Prostate gland (tissue), 2 donors: ENCODE results near the gene DACH1. TPM values are rescaled to one million over a fixed set of nuclear protein-coding genes. Genes with fewer than 3 reads are reported as not detected.

Experiments used
- DNase-seq: peaks from one replicate; pipeline ENCODE4 v3.0.0-alpha.2; 2019; ENCODE audit warnings: low spot score
- H3K27ac ChIP-seq, 2 donors: fragments of 200-600 bp; sonication (generic); 2 replicates each; pipeline ENCODE4 v1.5.1; 2017 to 2019
- H3K27me3 ChIP-seq: fragments of 200-600 bp; sonication (generic); replicated peaks from 2 replicates; pipeline ENCODE4 v1.5.1; 2019; ENCODE audit not compliant: insufficient read depth
- H3K36me3 ChIP-seq, 2 donors: fragments of 200-600 bp; sonication (generic); 1 replicate in 1 of 2; 2 replicates in 1 of 2; pipeline versions ENCODE4 v1.5.1 to v1.8.1; 2017 to 2019
- H3K4me1 ChIP-seq: fragments of 200-600 bp; sonication (generic); replicated peaks from 2 replicates; pipeline ENCODE4 v1.5.1; 2019
- H3K4me3 ChIP-seq, 2 donors: fragments of 200-600 bp; sonication (generic); 2 replicates each; pipeline ENCODE4 v1.5.1; 2017 to 2019
- H3K9me3 ChIP-seq: fragments of 200-600 bp; sonication (generic); 2 replicates; pipeline ENCODE4 v1.5.1; 2017
- POLR2A ChIP-seq: fragments of 450-650 bp; IDR thresholded peaks from one replicate; pipeline ENCODE4 v1.6.1; 2016; ENCODE audit warnings: antibody characterized with exemption, mild to moderate bottlenecking
- POLR2AphosphoS5 ChIP-seq: sonication (generic); formaldehyde crosslinking; IDR thresholded peaks from one replicate; pipeline ENCODE4 v1.6.1; 2017; ENCODE audit warnings: antibody characterized with exemption
- WGBS: methylation state at CpG from one replicate; pipeline ENCODE4 v1.1.5; 2018; 5-methylcytosine and 5-hydroxymethylcytosine counted together
- intact Hi-C: fragments of 100-400 bp; cut with DNase I; formaldehyde crosslinking; loops from one replicate; pipeline ENCODE4 v1.14.2; 2022
- total RNA-seq, 2 donors: library from RNA; depleted of rRNA; stranded (reverse); fragments of >200 nt; gene quantifications; one replicate each; pipeline ENCODE4 v1.1.0, GENCODE V29; 2016
- TF ChIP-seq, protein P1 (sequence below), 4 experiments: fragments of 200-600 bp in 2 of 4; fragments of 450-650 bp in 2 of 4; sonication (generic) in 2 of 4; IDR thresholded peaks; 1 replicate in 3 of 4; 2 replicates in 1 of 4; pipeline ENCODE4 v1.5.1; 2016 to 2019; ENCODE audit warnings: antibody characterized with exemption in 4 of 4, mild to moderate bottlenecking in 2 of 4, moderate library complexity in 2 of 4

Gene DACH1
- total RNA-seq, 2 donors from 2014 or later: 14.6 to 18.0 TPM

- Histone ChIP-seq H3K27me3 (no peaks in the 10 kb centered on the region), H3K9me3 (no peaks in the 10 kb centered on the region), H3K27ac (no peak overlapping the region), H3K4me1 (no peaks in the 10 kb centered on the region), H3K4me3 (no peak overlapping the region), H3K36me3 (no peaks in the 10 kb centered on the region)
- WGBS: 62% methylated on average over 4 of the region's 4 CpGs
- no peak for DNase-seq
- intact Hi-C loops: no loop called here
- TF ChIP-seq, protein P1, sequence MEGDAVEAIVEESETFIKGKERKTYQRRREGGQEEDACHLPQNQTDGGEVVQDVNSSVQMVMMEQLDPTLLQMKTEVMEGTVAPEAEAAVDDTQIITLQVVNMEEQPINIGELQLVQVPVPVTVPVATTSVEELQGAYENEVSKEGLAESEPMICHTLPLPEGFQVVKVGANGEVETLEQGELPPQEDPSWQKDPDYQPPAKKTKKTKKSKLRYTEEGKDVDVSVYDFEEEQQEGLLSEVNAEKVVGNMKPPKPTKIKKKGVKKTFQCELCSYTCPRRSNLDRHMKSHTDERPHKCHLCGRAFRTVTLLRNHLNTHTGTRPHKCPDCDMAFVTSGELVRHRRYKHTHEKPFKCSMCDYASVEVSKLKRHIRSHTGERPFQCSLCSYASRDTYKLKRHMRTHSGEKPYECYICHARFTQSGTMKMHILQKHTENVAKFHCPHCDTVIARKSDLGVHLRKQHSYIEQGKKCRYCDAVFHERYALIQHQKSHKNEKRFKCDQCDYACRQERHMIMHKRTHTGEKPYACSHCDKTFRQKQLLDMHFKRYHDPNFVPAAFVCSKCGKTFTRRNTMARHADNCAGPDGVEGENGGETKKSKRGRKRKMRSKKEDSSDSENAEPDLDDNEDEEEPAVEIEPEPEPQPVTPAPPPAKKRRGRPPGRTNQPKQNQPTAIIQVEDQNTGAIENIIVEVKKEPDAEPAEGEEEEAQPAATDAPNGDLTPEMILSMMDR (IDR thresholded peaks at IDR 0.05): no peak
- TF ChIP-seq POLR2A (no peak), POLR2AphosphoS5 (no peak)
These were observed 67.7 kb downstream of the DACH1 start for GRCh38 chr13:71799324-71799723.

DNA sequence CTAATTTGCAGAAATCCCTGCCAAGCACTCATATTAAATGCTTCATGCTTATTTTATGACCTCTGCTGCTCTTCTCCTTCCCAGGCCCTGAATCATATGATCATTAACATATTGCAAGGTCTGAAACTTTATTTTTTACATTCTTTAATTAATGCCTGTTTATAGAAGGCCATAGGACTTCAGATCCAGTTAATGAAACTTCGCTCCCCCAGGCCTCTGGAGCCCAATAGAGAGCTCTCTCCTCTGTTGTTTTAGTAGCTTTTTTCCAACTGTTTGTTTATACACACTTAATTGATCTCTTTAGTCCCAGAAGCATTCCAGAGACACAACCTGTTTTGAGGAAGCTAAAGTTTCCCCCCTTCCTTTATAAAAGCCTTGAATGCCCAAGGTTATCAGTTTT, 68.3 kb downstream of the DACH1 start:
- DNase-seq: no peak
- Histone ChIP-seq H3K9me3 (no peaks in the 10 kb centered on the region), H3K4me1 (no peaks in the 10 kb centered on the region), H3K4me3 (no peak overlapping the region), H3K27ac (no peak overlapping the region), H3K36me3 (no peaks in the 10 kb centered on the region), H3K27me3 (no peaks in the 10 kb centered on the region)
- TF ChIP-seq, protein P1 (IDR thresholded peaks at IDR 0.05): no peak
- TF ChIP-seq POLR2AphosphoS5 (no peak), POLR2A (no peak)
- WGBS: 97% methylated on average over 1 of the region's 1 CpG
- intact Hi-C loops: no loop called here

GRCh38 chr13:71797517-71797916, 69.5 kb downstream of the DACH1 start:
- TF ChIP-seq POLR2A (no peak), POLR2AphosphoS5 (no peak)
- TF ChIP-seq, protein P1 (IDR thresholded peaks at IDR 0.05): no peak
- no peak overlapping the region for H3K27ac ChIP-seq
- H3K4me1 ChIP-seq: no peaks in the 10 kb centered on the region
- no peaks in the 10 kb centered on the region for H3K9me3 ChIP-seq
- no peaks in the 10 kb centered on the region for H3K27me3 ChIP-seq
- no peaks in the 10 kb centered on the region for H3K36me3 ChIP-seq
- no peak for DNase-seq
- no peak overlapping the region for H3K4me3 ChIP-seq
- WGBS: 17% methylated on average over 5 of the region's 5 CpGs
- intact Hi-C loops: no loop called here

DNA sequence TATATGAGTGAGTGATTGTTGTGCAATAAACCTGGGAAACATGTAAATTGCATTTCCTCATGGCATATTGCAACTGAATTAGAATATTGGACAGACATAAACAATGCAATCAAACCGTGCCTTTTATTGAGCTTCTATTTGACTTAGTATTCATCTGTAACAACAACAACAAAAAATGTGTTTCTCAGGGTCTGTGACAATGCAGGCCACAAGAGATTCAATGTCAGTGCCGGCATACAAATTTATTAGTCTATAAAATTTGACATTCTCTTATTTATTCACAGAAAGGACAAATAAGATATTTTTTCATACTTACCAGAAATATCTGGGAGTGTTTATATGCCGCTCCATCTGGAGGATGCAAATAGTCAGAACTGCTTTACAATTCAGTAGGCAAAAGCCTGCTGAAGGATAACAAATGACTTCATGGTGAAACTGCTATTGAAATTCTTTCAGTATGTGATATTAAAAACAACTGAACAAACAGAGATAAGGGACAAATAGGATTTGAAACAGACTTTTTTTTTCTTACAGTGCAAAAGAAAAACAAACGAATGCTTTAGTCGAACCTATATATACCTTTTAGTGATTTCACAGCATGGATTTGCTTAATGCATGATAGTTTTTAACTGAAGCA, 77.2 kb downstream of the DACH1 start:
- no peaks in the 10 kb centered on the region for H3K9me3 ChIP-seq
- no peaks in the 10 kb centered on the region for H3K27me3 ChIP-seq
- DNase-seq: no peak
- H3K4me3 ChIP-seq: no peak overlapping the region
- no peaks in the 10 kb centered on the region for H3K36me3 ChIP-seq
- intact Hi-C loops: no loop called here
- H3K4me1 ChIP-seq: no peaks in the 10 kb centered on the region
- WGBS: 51% methylated on average over 5 of the region's 5 CpGs
- no peak for TF ChIP-seq POLR2AphosphoS5
- no peak overlapping the region for H3K27ac ChIP-seq

- Histone ChIP-seq H3K4me3 (no peak overlapping the region), H3K36me3 (no peaks in the 10 kb centered on the region), H3K9me3 (no peaks in the 10 kb centered on the region), H3K27me3 (no peaks in the 10 kb centered on the region), H3K4me1 (no peaks in the 10 kb centered on the region), H3K27ac (no peak overlapping the region)
- no peak for DNase-seq
- TF ChIP-seq POLR2A: no peak
- TF ChIP-seq, protein P1 (IDR thresholded peaks at IDR 0.05): no peak
- TF ChIP-seq POLR2AphosphoS5: no peak
- intact Hi-C loops: no loop called here
These were observed 78.0 kb downstream of the DACH1 start for GRCh38 chr13:71789037-71789436.
